GM23338 (cell line): ENCODE measurements around the gene RILP. TPM values are rescaled to one million over a fixed set of nuclear protein-coding genes. Genes with fewer than 3 reads are reported as not detected.

Experiments
- ATAC-seq: fragments of 200-7000 bp; cut with Tn5 transposase; 3 replicates; pipeline ENCODE4 v1.9.1; 2020
- DNase-seq: peaks from one replicate; pipeline ENCODE4 v3.0.0-alpha.2; 2015; ENCODE audit warnings: low spot score
- H2AFZ ChIP-seq: fragments of 200-600 bp; sonication (generic); 2 replicates; pipeline ENCODE4 v1.8.0; 2016; ENCODE audit warnings: antibody characterized with exemption, mild to moderate bottlenecking, moderate library complexity
- H3F3A ChIP-seq: fragments of 200-600 bp; sonication (generic); replicated peaks from 2 replicates; pipeline ENCODE4 v1.8.0; 2017; ENCODE audit warnings: antibody characterized with exemption, mixed run types, low read depth
- H3K27ac ChIP-seq: fragments of 200-600 bp; sonication (generic); 2 replicates; pipeline ENCODE4 v1.6.1; 2016; ENCODE audit warnings: low read depth
- H3K27me3 ChIP-seq: fragments of 200-600 bp; sonication (generic); 2 replicates; pipeline ENCODE4 v1.8.0; 2016; ENCODE audit warnings: mild to moderate bottlenecking, mixed run types, moderate library complexity; ENCODE audit not compliant: insufficient read depth
- H3K36me3 ChIP-seq: fragments of 200-600 bp; sonication (generic); 2 replicates; pipeline ENCODE4 v1.8.0; 2016; ENCODE audit warnings: mild to moderate bottlenecking; ENCODE audit not compliant: insufficient read depth
- H3K4me1 ChIP-seq: fragments of 200-600 bp; sonication (generic); 2 replicates; pipeline ENCODE4 v1.8.0; 2016; ENCODE audit warnings: mild to moderate bottlenecking, moderate library complexity; ENCODE audit not compliant: insufficient read depth
- H3K4me2 ChIP-seq: fragments of 200-600 bp; sonication (generic); 2 replicates; pipeline ENCODE4 v1.7.1; 2017; ENCODE audit warnings: mixed run types
- H3K4me3 ChIP-seq: fragments of 200-600 bp; sonication (generic); 2 replicates; pipeline ENCODE4 v1.6.1; 2016; ENCODE audit warnings: mixed run types
- H3K79me2 ChIP-seq: fragments of 200-600 bp; sonication (generic); replicated peaks from 2 replicates; pipeline ENCODE4 v1.8.0; 2017; ENCODE audit warnings: mild to moderate bottlenecking; ENCODE audit not compliant: insufficient read depth
- H3K9me2 ChIP-seq: fragments of 200-600 bp; sonication (generic); 2 replicates; pipeline ENCODE4 v1.8.0; 2017; ENCODE audit not compliant: insufficient read depth
- H4K20me1 ChIP-seq: fragments of 200-600 bp; sonication (generic); replicated peaks from 2 replicates; pipeline ENCODE4 v1.8.0; 2017; ENCODE audit warnings: mild to moderate bottlenecking; ENCODE audit not compliant: insufficient read depth
- H3K27ac Mint-ChIP-seq: 2 replicates; pipeline ENCODE4 v1.8.0; 2020; ENCODE audit warnings: inconsistent platforms, mild to moderate bottlenecking, moderate library complexity, mixed read lengths
- H3K27me3 Mint-ChIP-seq: 3 replicates; pipeline ENCODE4 v1.8.0; 2022; ENCODE audit warnings: low read depth, mild to moderate bottlenecking, moderate library complexity, mixed read lengths, inconsistent platforms; ENCODE audit not compliant: insufficient read depth, poor library complexity
- H3K36me3 Mint-ChIP-seq: 3 replicates; pipeline ENCODE4 v1.8.0; 2021; ENCODE audit warnings: low read depth, mild to moderate bottlenecking, inconsistent platforms, moderate library complexity, mixed read lengths
- H3K4me1 Mint-ChIP-seq: 3 replicates; pipeline ENCODE4 v1.8.0; 2020; ENCODE audit warnings: mild to moderate bottlenecking, inconsistent platforms, mixed read lengths
- H3K4me3 Mint-ChIP-seq: 3 replicates; pipeline ENCODE4 v1.8.0; 2021; ENCODE audit warnings: moderate library complexity, mild to moderate bottlenecking, inconsistent platforms, mixed read lengths
- H3K9me3 Mint-ChIP-seq: 3 replicates; pipeline ENCODE4 v1.8.0; 2020; ENCODE audit warnings: moderate library complexity, mild to moderate bottlenecking, inconsistent platforms, mixed read lengths
- CREB1 ChIP-seq: fragments of 250-450 bp; sonication (Bioruptor Pico); IDR thresholded peaks from 2 replicates; pipeline ENCODE4 v1.5.0; 2020; ENCODE audit warnings: low read depth, mild to moderate bottlenecking, moderate library complexity
- CTCF ChIP-seq, 2 experiments: fragments of 200-600 bp in 1 of 2; sonication (generic) in 1 of 2; conservative IDR thresholded peaks; 2 replicates each; pipeline versions ENCODE4 v1.5.1 to v1.6.1; 2016 to 2017; ENCODE audit warnings: antibody characterized with exemption in 2 of 2, low read depth in 2 of 2, mild to moderate bottlenecking in 2 of 2, moderate library complexity in 1 of 2
- ETS1 ChIP-seq: IDR thresholded peaks from 2 replicates; pipeline ENCODE4 v1.6.1; 2016; ENCODE audit warnings: antibody characterized with exemption
- EZH2 ChIP-seq: fragments of 200-600 bp; sonication (generic); IDR thresholded peaks from one replicate; pipeline ENCODE4 v1.8.0; 2017; ENCODE audit warnings: antibody characterized with exemption, mild to moderate bottlenecking, low read depth; ENCODE audit not compliant: unreplicated experiment
- EZH2phosphoT487 ChIP-seq: fragments of 200-600 bp; sonication (generic); IDR thresholded peaks from one replicate; pipeline ENCODE4 v1.8.1; 2018; ENCODE audit warnings: antibody characterized with exemption; ENCODE audit not compliant: unreplicated experiment
- NANOG ChIP-seq: IDR thresholded peaks from 2 replicates; pipeline ENCODE4 v1.6.1; 2016; ENCODE audit warnings: antibody characterized with exemption, borderline replicate concordance
- ZNF114 ChIP-seq: fragments of 250-450 bp; sonication (Bioruptor Pico); IDR thresholded peaks from 2 replicates; pipeline ENCODE4 v1.5.0; 2020; ENCODE audit warnings: mild to moderate bottlenecking, moderate library complexity
- ZNF331 ChIP-seq: fragments of 250-450 bp; sonication (Bioruptor Pico); IDR thresholded peaks from 2 replicates; pipeline ENCODE4 v1.5.0; 2020; ENCODE audit warnings: low read depth, mild to moderate bottlenecking, moderate library complexity
- ZNF462 ChIP-seq: fragments of 250-450 bp; sonication (Bioruptor Pico); IDR thresholded peaks from 2 replicates; pipeline ENCODE4 v1.5.0; 2020; ENCODE audit warnings: mild to moderate bottlenecking, moderate library complexity
- polyA plus RNA-seq: library from polyadenylated mRNA; unstranded; fragments of >200 nt; fragmentation: Nextera tagmentation; extraction: Ambion mirVana; gene quantifications from 2 replicates; pipeline ENCODE4 v1.2.1, GENCODE V29; 2016
- total RNA-seq: library from RNA; depleted of rRNA; stranded (reverse); fragments of >200 nt; shearing (Covaris generic); gene quantifications from 2 replicates; pipeline ENCODE4 v1.2.3, GENCODE V29; 2014

The RILP gene
- total and polyA plus RNA-seq, 2 experiments from 2014 or later = 9.2 to 10.8 TPM

GRCh38 chr17:1604831-1605528 lies 44.7 kb downstream of the RILP start (continued):
- TF ChIP-seq ZNF462 (CRISPR knock-in tag) (no peak), CTCF (conservative IDR thresholded peaks at IDR 0.05; ENCODE audit: low read depth in 2 of 2) (no peak), NANOG (no peak)

- Histone ChIP-seq H3K9me2 (no peaks in the 10 kb centered on the region), H3K79me2 (no peaks in the 10 kb centered on the region), H3F3A (no peaks in the 10 kb centered on the region), H3K4me2 (no peak overlapping the region), H3K4me1 (peaks cover 8% of the 10 kb centered on the region), H3K4me3 (no peak overlapping the region), H3K36me3 (no peaks in the 10 kb centered on the region), H2AFZ (no peak overlapping the region), H3K27ac (no peak overlapping the region), H3K27me3 (no peaks in the 10 kb centered on the region), H4K20me1 (no peaks in the 10 kb centered on the region)
- Mint-ChIP-seq H3K4me3 (no peak overlapping the region), H3K36me3 (peaks cover 12% of the 10 kb centered on the region; the same call in 2 of the 3 replicates), H3K27ac (no peak overlapping the region), H3K4me1 (peaks cover 8% of the 10 kb centered on the region), H3K9me3 (peaks cover 10% of the 10 kb centered on the region), H3K27me3 (peaks cover 3% of the 10 kb centered on the region)
- ATAC-seq = no peak
- no peak for TF ChIP-seq EZH2
- TF ChIP-seq ZNF331 (CRISPR knock-in tag) = no peak
- TF ChIP-seq EZH2phosphoT487 = no peak
- no peak for TF ChIP-seq ETS1
- TF ChIP-seq CREB1 = no peak
- no peak for TF ChIP-seq NANOG
- no peak for TF ChIP-seq ZNF114 (CRISPR knock-in tag)
- peak; percentile 0 for DNase-seq
Observed at GRCh38 chr17:1601571-1601970, 48.1 kb downstream of the RILP start.
